Activated naive CD4-positive, alpha-beta T cell treated with anti-CD3 and anti-CD28 coated beads, Interleukin-2, amount 50 U/mL, for 24 hours (primary cell): ENCODE data around the gene MRPL40.

Experiments
- H3K27ac Mint-ChIP-seq: one replicate; pipeline ENCODE4 v1.8.0; 2021; ENCODE audit warnings: mild to moderate bottlenecking, mixed read lengths
- H3K27me3 Mint-ChIP-seq: one replicate; pipeline ENCODE4 v1.8.0; 2021; ENCODE audit warnings: mixed read lengths
- H3K36me3 Mint-ChIP-seq: one replicate; pipeline ENCODE4 v1.8.0; 2021; ENCODE audit warnings: mixed read lengths
- H3K4me1 Mint-ChIP-seq: one replicate; pipeline ENCODE4 v1.8.0; 2021; ENCODE audit warnings: mixed read lengths
- H3K4me3 Mint-ChIP-seq: one replicate; pipeline ENCODE4 v1.8.0; 2021; ENCODE audit warnings: mild to moderate bottlenecking, mixed read lengths
- H3K9me3 Mint-ChIP-seq: one replicate; pipeline ENCODE4 v1.8.0; 2021; ENCODE audit warnings: mixed read lengths

MRPL40 gene

DNA sequence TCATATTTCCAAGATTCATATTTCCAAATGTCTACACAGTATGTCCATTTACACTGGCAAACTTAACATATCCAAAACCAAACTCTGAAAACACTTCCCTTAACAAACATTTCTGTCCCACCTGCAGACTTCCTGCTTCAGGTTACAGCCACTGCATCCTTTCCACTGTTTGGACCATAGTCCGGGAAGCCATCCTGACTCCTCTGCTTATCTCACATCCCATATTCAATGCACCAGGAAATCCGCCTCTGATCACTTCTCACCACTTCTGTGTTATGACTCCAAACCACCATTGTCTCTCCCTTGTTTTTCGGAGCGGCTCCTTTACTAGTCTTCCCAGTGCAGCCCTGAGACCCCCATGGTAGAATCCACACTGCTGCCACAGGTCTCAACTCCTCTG is 30.9 kb upstream of the MRPL40 start:
- peaks cover 13% of the 10 kb centered on the region for H3K36me3 Mint-ChIP-seq
- no peaks in the 10 kb centered on the region for H3K9me3 Mint-ChIP-seq
- H3K27ac Mint-ChIP-seq = no peak overlapping the region
- H3K4me3 Mint-ChIP-seq = no peak overlapping the region
- H3K4me1 Mint-ChIP-seq = no peaks in the 10 kb centered on the region
- H3K27me3 Mint-ChIP-seq = no peaks in the 10 kb centered on the region

DNA sequence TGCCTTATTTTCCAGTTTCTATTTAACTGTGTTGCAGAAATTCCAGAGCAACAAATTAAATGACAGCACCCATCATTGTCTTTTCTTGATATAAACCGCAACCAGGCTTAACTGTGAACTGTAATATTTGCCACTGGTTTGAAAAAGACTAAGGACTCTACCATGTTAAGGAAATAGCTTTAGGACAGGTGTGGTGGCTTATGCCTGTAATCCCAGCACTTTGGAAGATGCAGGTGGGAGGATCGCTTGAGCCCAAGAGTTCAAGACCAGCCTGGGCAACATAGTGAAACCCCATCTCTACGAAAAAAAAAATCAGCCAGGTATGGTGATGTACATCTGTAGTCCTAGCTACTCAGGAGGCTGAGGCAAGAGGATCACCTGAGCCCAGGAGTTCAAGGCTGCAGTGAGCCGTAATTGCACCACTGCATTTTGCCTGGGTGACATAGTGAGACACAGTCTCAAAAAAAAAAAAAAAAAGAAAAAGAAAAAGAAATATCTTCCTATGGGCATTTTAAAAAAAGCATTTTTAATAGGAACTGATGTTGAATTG is 29.6 kb upstream of the MRPL40 start:
- Mint-ChIP-seq H3K36me3 (peaks cover 16% of the 10 kb centered on the region), H3K4me1 (no peaks in the 10 kb centered on the region), H3K27me3 (no peaks in the 10 kb centered on the region), H3K9me3 (no peaks in the 10 kb centered on the region), H3K4me3 (no peak overlapping the region), H3K27ac (no peak overlapping the region)

DNA sequence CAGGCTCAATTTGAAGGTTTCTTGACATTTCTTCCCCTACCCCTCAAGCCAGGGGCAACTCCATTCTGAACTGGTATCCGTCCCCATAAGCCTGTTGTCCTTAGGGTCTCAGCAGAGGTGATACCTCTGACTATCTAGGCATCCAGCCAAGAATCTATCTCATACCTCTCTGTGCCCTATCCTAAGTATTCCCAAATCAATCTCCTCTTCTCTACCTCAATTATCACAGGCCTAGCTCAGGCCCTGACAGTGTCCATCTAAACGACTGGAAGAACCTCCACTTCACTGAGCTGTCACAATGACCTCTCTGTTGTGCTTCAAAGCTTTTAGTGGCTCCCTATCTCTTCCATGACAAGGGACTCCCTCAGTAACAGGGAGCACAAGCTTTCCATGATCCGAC is 27.7 kb upstream of the MRPL40 start:
- no peaks in the 10 kb centered on the region for H3K4me1 Mint-ChIP-seq
- H3K27me3 Mint-ChIP-seq = no peaks in the 10 kb centered on the region
- no peaks in the 10 kb centered on the region for H3K9me3 Mint-ChIP-seq
- H3K4me3 Mint-ChIP-seq = no peak overlapping the region
- no peak overlapping the region for H3K27ac Mint-ChIP-seq
- peaks cover 16% of the 10 kb centered on the region for H3K36me3 Mint-ChIP-seq

DNA sequence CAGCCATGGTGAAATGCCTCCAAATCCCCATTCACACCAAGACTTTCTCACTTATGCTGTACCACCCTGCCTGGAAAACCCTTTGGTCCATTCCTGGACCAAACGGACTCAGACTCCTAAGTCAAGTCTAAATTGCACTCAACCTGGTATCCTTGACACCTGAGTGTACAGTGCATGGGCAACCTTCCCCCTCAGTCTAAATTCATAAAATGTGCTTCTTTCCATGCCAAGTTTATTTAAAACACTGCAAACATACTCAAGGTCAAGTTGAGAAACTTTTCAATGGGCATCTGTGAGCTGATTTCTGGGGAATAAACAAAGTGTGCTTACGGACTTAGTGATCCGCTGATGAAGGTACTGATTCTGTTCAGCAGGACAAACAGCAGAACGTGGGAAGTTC is 27.2 kb upstream of the MRPL40 start:
- Mint-ChIP-seq H3K9me3 (no peaks in the 10 kb centered on the region), H3K27ac (no peak overlapping the region), H3K27me3 (no peaks in the 10 kb centered on the region), H3K36me3 (peaks cover 15% of the 10 kb centered on the region), H3K4me3 (no peak overlapping the region), H3K4me1 (no peaks in the 10 kb centered on the region)

DNA sequence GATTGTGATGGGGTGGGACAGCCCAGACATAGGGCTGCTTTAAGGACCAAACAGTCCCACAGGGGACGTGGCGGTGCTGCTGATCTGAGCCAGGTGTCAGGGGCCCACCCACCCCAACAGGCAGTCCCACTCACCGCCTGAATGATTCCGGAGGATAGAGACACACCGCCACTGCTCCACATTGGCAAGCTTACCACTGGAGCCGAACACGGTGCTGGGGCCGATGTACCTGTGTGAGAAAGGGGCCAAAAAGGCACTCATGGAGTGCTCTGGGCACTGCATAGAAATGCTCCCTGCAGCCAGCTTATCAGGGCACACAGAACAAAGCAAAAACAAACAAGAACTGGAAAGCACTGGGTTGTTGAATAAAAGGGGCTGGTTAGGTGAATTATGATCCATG is 26.7 kb upstream of the MRPL40 start:
- H3K27me3 Mint-ChIP-seq = no peaks in the 10 kb centered on the region
- no peak overlapping the region for H3K27ac Mint-ChIP-seq
- no peaks in the 10 kb centered on the region for H3K9me3 Mint-ChIP-seq
- no peaks in the 10 kb centered on the region for H3K4me1 Mint-ChIP-seq
- no peak overlapping the region for H3K4me3 Mint-ChIP-seq
- H3K36me3 Mint-ChIP-seq = peaks cover 11% of the 10 kb centered on the region

DNA sequence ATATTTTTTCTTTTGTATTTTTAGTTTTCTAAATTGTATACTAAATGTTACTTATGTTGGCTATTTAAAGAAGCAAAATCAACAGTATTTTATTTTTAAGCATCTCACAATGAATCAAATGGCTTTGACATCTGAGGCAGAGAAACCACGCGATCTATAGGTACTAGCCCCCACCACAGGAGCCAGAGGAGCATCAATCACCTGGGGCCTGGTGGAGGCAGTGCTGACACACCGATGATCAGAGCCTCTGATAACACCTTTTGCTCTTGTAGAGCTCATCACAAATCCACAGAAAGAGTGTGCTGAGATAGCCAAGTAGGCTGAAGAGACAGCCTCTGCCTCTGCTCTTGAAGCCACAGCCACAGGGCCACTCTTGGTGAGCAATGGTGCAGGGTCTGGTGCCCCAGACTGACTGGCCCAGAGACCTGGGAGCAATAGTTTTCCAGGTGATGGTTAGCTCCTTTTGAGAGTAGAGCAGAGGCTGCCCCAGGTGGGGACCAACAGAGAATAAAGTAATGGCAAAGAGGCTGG is 26.0 kb upstream of the MRPL40 start:
- Mint-ChIP-seq H3K36me3 (peaks cover 11% of the 10 kb centered on the region), H3K27ac (no peak overlapping the region), H3K4me3 (no peak overlapping the region), H3K4me1 (no peaks in the 10 kb centered on the region), H3K27me3 (no peaks in the 10 kb centered on the region), H3K9me3 (no peaks in the 10 kb centered on the region)

DNA sequence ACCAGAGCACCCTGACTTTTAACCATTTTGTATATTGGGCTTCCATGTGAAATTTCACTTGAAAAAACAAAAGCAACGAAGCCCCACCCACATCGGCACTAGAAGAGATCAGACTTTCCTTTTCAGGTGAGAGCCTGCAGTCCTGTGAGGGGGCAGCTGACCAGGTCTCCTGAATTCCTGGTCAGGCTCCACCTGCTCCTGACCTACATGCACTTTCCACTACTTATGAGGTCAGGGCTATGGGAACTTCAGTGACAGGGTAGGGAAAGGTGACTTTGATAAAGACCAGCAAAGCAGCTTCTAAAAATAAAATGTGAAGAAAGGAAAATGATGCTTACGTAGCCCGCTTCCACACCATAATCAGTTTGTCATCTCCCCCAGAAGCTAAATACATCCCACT is 25.5 kb upstream of the MRPL40 start:
- H3K9me3 Mint-ChIP-seq = no peaks in the 10 kb centered on the region
- H3K27ac Mint-ChIP-seq = no peak overlapping the region
- H3K27me3 Mint-ChIP-seq = no peaks in the 10 kb centered on the region
- peaks cover 11% of the 10 kb centered on the region for H3K36me3 Mint-ChIP-seq
- H3K4me1 Mint-ChIP-seq = peaks cover 5% of the 10 kb centered on the region
- no peak overlapping the region for H3K4me3 Mint-ChIP-seq

DNA sequence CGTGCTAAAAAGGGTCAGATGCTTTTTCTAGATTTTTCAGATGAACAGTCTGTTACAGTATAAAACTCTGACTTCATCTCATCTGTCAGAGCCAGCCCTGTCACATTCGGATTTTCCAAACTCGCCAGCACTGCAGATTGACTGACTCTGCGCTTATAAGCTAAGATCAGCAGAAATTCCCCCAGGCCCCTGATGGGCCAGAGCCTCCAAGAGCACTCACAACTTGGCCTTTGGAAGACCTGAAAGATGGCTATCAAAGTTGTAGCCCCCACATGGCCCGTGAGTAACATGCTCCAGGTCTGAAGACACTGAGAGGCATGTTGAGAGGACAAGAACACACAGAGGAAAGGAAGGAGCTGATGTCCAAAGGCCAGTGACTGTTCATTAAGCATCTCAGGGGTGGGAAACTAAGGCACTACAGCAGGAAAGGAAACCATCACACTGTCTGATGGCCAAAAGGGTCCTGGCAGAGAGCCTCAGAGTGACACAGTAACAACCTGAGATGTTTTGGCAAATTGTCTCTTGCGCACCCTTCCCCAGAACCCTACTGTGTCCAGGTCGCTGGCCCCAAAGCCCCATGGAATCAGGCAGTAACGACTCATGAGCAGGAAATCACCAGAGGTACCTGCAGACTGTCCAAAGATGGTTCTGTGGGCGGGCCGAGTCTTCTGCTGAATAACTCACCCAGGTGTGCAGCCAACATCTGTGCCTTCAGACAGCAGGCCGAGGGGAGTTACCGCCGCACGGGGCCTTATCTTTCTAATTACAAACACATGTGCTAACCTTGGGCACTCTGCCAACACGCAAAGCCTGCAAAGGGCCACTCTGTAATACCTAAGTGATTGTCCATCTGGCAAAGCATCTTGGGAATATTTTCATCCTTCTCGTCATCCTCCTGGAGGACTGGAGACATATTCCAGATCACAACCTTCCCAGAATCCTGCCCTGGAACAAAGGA is 24.4 kb upstream of the MRPL40 start:
- Mint-ChIP-seq H3K27me3 (no peaks in the 10 kb centered on the region), H3K4me3 (no peak overlapping the region), H3K4me1 (peaks cover 15% of the 10 kb centered on the region), H3K9me3 (no peaks in the 10 kb centered on the region), H3K27ac (no peak overlapping the region), H3K36me3 (peaks cover 11% of the 10 kb centered on the region)

DNA sequence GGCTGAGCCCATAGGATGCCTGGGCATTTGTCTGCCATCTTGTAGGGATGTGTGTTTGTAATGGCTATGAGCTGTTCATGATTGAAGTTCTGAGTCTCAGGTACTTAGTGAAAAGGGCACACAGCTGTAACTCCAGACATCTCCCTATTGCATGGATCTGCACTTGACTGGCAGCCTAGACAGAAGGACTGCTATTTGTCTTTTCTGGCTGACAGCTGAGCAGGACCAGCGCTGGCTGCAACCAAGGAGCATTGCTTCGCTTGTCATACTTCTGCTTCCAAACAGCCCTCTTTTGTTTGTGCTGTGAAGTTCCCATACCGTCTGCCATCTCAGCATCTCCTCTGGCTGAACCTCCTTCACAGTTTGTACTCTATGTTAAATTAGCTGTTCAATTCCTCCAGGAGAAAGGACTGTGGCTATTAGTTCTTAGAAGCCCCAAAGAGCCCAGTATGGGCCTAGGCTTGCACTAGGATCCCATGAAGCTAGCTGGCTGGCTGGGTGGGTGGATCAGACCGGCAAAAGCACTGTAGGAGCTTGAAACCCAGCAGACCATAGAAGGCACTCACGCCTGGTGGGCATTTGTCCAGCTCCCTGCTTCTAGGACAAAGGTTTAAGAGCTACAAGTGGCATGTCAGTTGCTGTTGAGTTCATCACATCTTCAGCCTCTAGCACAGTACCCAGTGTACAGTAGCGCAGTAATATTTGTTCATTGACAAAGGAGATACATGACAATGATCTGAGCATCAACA is 21.2 kb upstream of the MRPL40 start:
- H3K27me3 Mint-ChIP-seq = no peaks in the 10 kb centered on the region
- peaks cover 29% of the 10 kb centered on the region for H3K4me1 Mint-ChIP-seq
- no peaks in the 10 kb centered on the region for H3K9me3 Mint-ChIP-seq
- no peak overlapping the region for H3K27ac Mint-ChIP-seq
- H3K36me3 Mint-ChIP-seq = peaks cover 12% of the 10 kb centered on the region
- no peak overlapping the region for H3K4me3 Mint-ChIP-seq

DNA sequence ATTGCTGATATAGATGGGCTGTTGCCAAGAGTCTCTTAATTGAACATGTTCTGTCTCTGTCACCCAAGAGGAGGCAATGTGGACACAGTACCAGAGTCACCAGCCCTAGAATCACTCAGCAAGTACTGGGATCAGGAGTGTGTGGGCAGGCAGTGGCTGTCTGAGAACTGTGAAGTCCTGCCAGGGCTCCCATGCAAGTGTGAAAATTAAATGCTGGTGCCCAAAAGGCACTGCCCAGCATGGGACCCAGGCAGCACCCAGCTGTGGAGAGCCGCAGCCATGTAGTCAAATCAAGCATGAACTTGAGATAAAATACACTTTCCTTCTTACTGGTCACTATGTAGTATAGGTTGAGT is 20.7 kb upstream of the MRPL40 start:
- Mint-ChIP-seq H3K9me3 (no peaks in the 10 kb centered on the region), H3K4me1 (peaks cover 30% of the 10 kb centered on the region), H3K36me3 (peaks cover 9% of the 10 kb centered on the region), H3K27me3 (no peaks in the 10 kb centered on the region), H3K27ac (no peak overlapping the region), H3K4me3 (no peak overlapping the region)

DNA sequence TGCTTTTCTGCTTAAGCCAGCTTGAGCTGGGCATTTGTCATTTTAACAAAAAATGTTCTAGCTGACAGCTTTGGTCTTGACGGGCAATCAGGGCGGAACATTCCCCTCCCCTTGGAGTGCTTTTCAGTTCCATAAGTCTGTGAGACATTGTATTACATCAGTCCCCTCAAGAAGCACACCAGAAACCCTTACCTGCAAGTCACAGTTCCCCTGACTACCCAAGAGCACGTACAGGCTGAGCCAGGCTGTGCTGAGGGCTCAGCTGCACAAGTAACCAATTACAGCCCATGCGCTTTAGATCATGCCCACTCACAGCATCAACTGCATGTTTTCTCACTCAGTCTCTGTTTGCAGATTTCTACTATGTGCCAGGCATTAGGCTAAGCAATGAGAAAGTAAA is 19.9 kb upstream of the MRPL40 start:
- Mint-ChIP-seq H3K9me3 (no peaks in the 10 kb centered on the region), H3K4me1 (peaks cover 34% of the 10 kb centered on the region), H3K36me3 (peaks cover 7% of the 10 kb centered on the region), H3K27ac (no peak overlapping the region), H3K4me3 (no peak overlapping the region), H3K27me3 (no peaks in the 10 kb centered on the region)

DNA sequence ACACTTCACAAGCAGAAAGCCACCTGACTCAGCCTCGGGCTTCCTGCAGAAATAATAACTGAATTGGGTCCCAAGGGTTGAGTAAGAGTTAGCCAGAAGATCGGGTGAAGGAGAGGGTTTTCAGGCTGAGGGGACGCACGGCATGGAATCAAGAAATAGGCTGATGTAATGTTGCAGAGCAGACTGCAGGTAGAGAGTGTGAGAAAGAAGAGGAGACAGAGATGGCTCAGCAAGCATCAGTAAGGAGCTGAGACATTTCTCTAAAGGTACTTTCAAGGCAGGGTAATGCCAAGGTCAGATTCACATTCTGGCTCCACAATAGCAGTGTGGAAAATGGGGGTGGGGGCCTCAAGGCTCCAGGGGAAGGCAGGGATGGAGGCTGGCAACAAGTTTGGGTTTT is 19.4 kb upstream of the MRPL40 start:
- no peaks in the 10 kb centered on the region for H3K27me3 Mint-ChIP-seq
- no peak overlapping the region for H3K27ac Mint-ChIP-seq
- no peak overlapping the region for H3K4me3 Mint-ChIP-seq
- H3K9me3 Mint-ChIP-seq = no peaks in the 10 kb centered on the region
- H3K36me3 Mint-ChIP-seq = peaks cover 7% of the 10 kb centered on the region
- peaks cover 37% of the 10 kb centered on the region for H3K4me1 Mint-ChIP-seq

DNA sequence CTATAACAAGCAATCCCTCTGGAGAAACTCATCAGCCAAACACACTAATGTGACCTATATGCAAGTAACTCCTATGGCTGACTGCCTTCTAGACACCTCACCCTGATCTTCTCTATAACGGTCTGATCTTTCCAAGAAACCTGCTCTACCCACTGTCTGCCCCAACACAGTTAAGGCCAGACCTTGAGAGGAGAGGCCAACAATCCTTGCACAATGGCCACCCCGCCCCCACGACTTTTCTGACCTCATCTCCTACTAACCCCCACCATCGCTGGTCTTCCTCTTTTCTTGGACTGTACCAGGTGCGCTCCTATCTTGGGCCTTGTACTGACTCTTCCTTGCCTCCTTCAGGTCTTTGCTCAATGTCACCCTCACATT is 13.3 kb upstream of the MRPL40 start:
- H3K9me3 Mint-ChIP-seq = no peaks in the 10 kb centered on the region
- peaks cover 67% of the 10 kb centered on the region for H3K4me1 Mint-ChIP-seq
- H3K27ac Mint-ChIP-seq = peak overlapping the region; percentile 90
- H3K4me3 Mint-ChIP-seq = peak overlapping the region; percentile 53
- no peaks in the 10 kb centered on the region for H3K27me3 Mint-ChIP-seq
- H3K36me3 Mint-ChIP-seq = peaks cover 12% of the 10 kb centered on the region

DNA sequence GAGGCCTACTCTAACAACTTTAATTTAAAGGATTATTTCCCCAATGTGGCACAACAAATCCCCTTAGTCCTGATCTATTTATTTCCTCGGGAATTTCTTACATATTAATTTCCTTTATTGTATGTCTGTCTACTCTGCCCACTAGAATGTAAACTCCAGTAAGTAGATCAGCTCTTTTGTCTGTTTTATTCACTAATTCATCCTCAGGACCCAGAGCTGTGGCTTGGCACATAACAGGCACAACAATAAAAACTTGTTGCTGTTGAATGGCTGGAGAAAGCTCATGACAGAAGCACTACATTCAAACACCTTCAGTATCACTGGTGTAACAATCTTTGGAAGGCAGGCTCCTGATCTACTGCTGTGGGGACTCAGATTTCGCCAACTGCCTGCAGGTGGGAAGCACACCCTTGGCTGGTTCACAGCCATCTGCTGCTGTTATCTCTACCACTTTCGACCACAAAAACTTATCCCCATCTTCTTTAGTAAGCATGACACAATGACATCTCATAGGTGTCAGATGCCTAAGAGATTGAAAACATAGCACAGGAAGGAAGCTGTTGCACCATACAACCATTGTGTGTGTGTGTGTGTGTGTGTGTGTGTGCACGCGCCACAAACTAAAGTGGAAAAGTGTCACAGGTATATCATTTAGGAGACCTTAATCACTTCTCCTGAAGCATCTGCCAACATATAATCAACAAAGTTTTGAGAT is 12.7 kb upstream of the MRPL40 start:
- no peaks in the 10 kb centered on the region for H3K27me3 Mint-ChIP-seq
- peaks cover 70% of the 10 kb centered on the region for H3K4me1 Mint-ChIP-seq
- H3K9me3 Mint-ChIP-seq = no peaks in the 10 kb centered on the region
- peak overlapping the region; percentile 53 for H3K4me3 Mint-ChIP-seq
- peaks cover 10% of the 10 kb centered on the region for H3K36me3 Mint-ChIP-seq
- peak overlapping the region; percentile 90 for H3K27ac Mint-ChIP-seq

DNA sequence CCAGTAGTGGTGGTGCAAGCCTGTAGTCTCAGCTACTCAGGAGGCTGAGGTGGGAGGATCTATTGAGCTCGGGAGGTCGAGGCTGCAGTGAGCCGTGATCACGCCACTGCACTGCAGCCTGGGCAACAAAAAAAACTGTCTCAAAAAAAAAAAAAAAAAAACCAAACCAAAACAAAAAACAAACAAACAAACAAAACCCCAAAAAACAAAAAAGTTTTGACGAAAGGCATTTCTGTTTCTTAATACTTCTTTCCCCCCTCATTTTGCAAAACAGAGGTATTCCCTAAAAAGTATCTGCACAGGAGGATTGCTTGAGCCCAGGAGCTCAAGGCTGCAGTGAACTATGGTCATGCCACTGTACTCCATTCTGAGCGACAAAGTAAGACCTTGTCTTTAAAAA is 12.0 kb upstream of the MRPL40 start:
- Mint-ChIP-seq H3K4me3 (peak overlapping the region; percentile 53), H3K27ac (peak overlapping the region; percentile 90), H3K36me3 (peaks cover 10% of the 10 kb centered on the region), H3K27me3 (no peaks in the 10 kb centered on the region), H3K4me1 (peaks cover 76% of the 10 kb centered on the region), H3K9me3 (no peaks in the 10 kb centered on the region)
